HepG2 (cell line): ENCODE results near the gene OBSL1. TPM values are rescaled to one million over a fixed set of nuclear protein-coding genes. Genes with fewer than 3 reads are reported as not detected.

Source experiments
- AHR ChIP-seq: IDR thresholded peaks from 2 replicates; pipeline ENCODE4 v1.6.1; 2018; ENCODE audit warnings: missing genetic modification reagents, missing compliant biosample characterization
- FOXC1 ChIP-seq: sonication (generic); formaldehyde crosslinking; IDR thresholded peaks from 2 replicates; pipeline ENCODE4 v1.8.0; 2022; ENCODE audit warnings: mild to moderate bottlenecking, missing genetic modification reagents, borderline replicate concordance
- GMEB1 ChIP-seq: sonication (generic); formaldehyde crosslinking; IDR thresholded peaks from 2 replicates; pipeline ENCODE4 v1.5.1; 2020; ENCODE audit warnings: missing genetic modification reagents, mild to moderate bottlenecking, borderline replicate concordance
- HOXA3 ChIP-seq: sonication (generic); formaldehyde crosslinking; IDR thresholded peaks from 2 replicates; pipeline ENCODE4 v1.5.0; 2020; ENCODE audit warnings: missing genetic modification reagents
- MTA3 ChIP-seq: sonication (generic); formaldehyde crosslinking; IDR thresholded peaks from 2 replicates; pipeline ENCODE4 v1.4.0; 2020; ENCODE audit warnings: missing genetic modification reagents
- PATZ1 ChIP-seq: sonication (generic); formaldehyde crosslinking; IDR thresholded peaks from 2 replicates; pipeline ENCODE4 v1.4.0; 2020; ENCODE audit warnings: missing genetic modification reagents
- PAXIP1 ChIP-seq: sonication (generic); formaldehyde crosslinking; conservative IDR thresholded peaks from 2 replicates; pipeline ENCODE4 v1.4.0; 2020; ENCODE audit warnings: mild to moderate bottlenecking, missing genetic modification reagents, moderate library complexity
- PITX1 ChIP-seq: sonication (generic); formaldehyde crosslinking; IDR thresholded peaks from 2 replicates; pipeline ENCODE4 v1.5.1; 2020; ENCODE audit warnings: mild to moderate bottlenecking, missing genetic modification reagents
- SALL1 ChIP-seq: sonication (generic); formaldehyde crosslinking; IDR thresholded peaks from 2 replicates; pipeline ENCODE4 v1.8.0; 2022; ENCODE audit warnings: mild to moderate bottlenecking, missing genetic modification reagents
- SALL2 ChIP-seq: sonication (generic); formaldehyde crosslinking; IDR thresholded peaks from 2 replicates; pipeline ENCODE4 v1.8.1; 2023; ENCODE audit warnings: mild to moderate bottlenecking, missing genetic modification reagents, inconsistent platforms
- TEF ChIP-seq: sonication (generic); formaldehyde crosslinking; IDR thresholded peaks from 2 replicates; pipeline ENCODE4 v1.5.0; 2020; ENCODE audit warnings: missing genetic modification reagents
- U2AF2 ChIP-seq: fragments of 200-400 bp; formaldehyde crosslinking; IDR thresholded peaks from 2 replicates; pipeline ENCODE4 v1.6.1; 2017; ENCODE audit warnings: low read depth, mild to moderate bottlenecking, low read length
- ZNF343 ChIP-seq: sonication (generic); formaldehyde crosslinking; IDR thresholded peaks from 2 replicates; pipeline ENCODE4 v1.4.0; 2020; ENCODE audit warnings: mild to moderate bottlenecking, missing genetic modification reagents
- ZNF350 ChIP-seq: sonication (generic); formaldehyde crosslinking; IDR thresholded peaks from 2 replicates; pipeline ENCODE4 v1.4.0; 2020; ENCODE audit warnings: mild to moderate bottlenecking, low read depth, missing genetic modification reagents, borderline replicate concordance
- ZNF468 ChIP-seq: sonication (generic); formaldehyde crosslinking; IDR thresholded peaks from 2 replicates; pipeline ENCODE4 v1.8.0; 2022; ENCODE audit warnings: mild to moderate bottlenecking, moderate library complexity, missing genetic modification reagents
- ZNF550 ChIP-seq: sonication (generic); formaldehyde crosslinking; IDR thresholded peaks from 2 replicates; pipeline ENCODE4 v1.4.0; 2020; ENCODE audit warnings: mild to moderate bottlenecking, missing genetic modification reagents, borderline replicate concordance
- ZNF619 ChIP-seq: sonication (generic); formaldehyde crosslinking; IDR thresholded peaks from 2 replicates; pipeline ENCODE4 v1.4.0; 2020; ENCODE audit warnings: mild to moderate bottlenecking, missing genetic modification reagents
- ZNF768 ChIP-seq: sonication (generic); formaldehyde crosslinking; IDR thresholded peaks from 2 replicates; pipeline ENCODE4 v1.4.0; 2020; ENCODE audit warnings: missing genetic modification reagents
- polyA plus RNA-seq, 8 experiments: library from polyadenylated mRNA; depleted of rRNA in 3 of 8; stranded (reverse) in 7 of 8; unstranded in 1 of 8; fragments of >200 nt; fragmentation: Illumina TruSeq in 4 of 8; extraction: Trizol in 4 of 8; gene quantifications; 2 replicates each; pipeline versions ENCODE4 v1.2.1 to v1.2.3, GENCODE V29; 2011 to 2016; ENCODE audit warnings: low read depth in 4 of 8, missing spikeins in 1 of 8, mixed read lengths in 1 of 8; ENCODE audit not compliant: insufficient read depth in 1 of 8
- total RNA-seq, 5 experiments: library from RNA; depleted of rRNA; stranded (reverse); fragments of >200 nt; fragmentation: Illumina TruSeq; extraction: Trizol; gene quantifications; 2 replicates each; pipeline ENCODE4 v1.2.3, GENCODE V29; 2016; ENCODE audit warnings: low read depth in 1 of 5

OBSL1 gene
- total and polyA plus RNA-seq, 2 of the 13 experiments (the other 11 are each of a cell fraction or from before 2014, with no cell fraction given): 86.7 to 218 TPM

- peak; percentile 90 for TF ChIP-seq PITX1 (CRISPR knock-in tag)
- no peak for TF ChIP-seq PAXIP1
- peak; percentile 66 for TF ChIP-seq FOXC1 (CRISPR knock-in tag)
- TF ChIP-seq TEF (CRISPR knock-in tag): no peak
- TF ChIP-seq ZNF619 (CRISPR knock-in tag): peak; percentile 78; the same call in 1 of the 2 replicates
- TF ChIP-seq ZNF468 (CRISPR knock-in tag): no peak
- peak; percentile 75 for TF ChIP-seq SALL1
- TF ChIP-seq HOXA3 (CRISPR knock-in tag): peak; percentile 32; the same call in 1 of the 2 replicates
- TF ChIP-seq U2AF2: 0 out of 2 replicates have a peak, but pooled peaks have one; percentile 33
- TF ChIP-seq GMEB1: no peak
- TF ChIP-seq ZNF768 (CRISPR knock-in tag): peak; percentile 59; the same call in 1 of the 2 replicates
- peak; percentile 58; the same call in 1 of the 2 replicates for TF ChIP-seq AHR (CRISPR knock-in tag)
- TF ChIP-seq ZNF350 (CRISPR knock-in tag): peak; percentile 85; the same call in 1 of the 2 replicates
- TF ChIP-seq ZNF343: peak; percentile 100
- 0 out of 2 replicates have a peak, but pooled peaks have one; percentile 74 for TF ChIP-seq ZNF550
- TF ChIP-seq PATZ1 (CRISPR knock-in tag): no peak
- 0 out of 2 replicates have a peak, but pooled peaks have one; percentile 38 for TF ChIP-seq SALL2 (CRISPR knock-in tag)
- TF ChIP-seq MTA3 (CRISPR knock-in tag): no peak
Observed at GRCh38 chr2:219530048-219530963, 41.0 kb downstream of the OBSL1 start (continued).
